Liver (tissue), 9 donors: Measurements from ENCODE around the gene DDIAS. TPM values are rescaled to one million over a fixed set of nuclear protein-coding genes. Genes with fewer than 3 reads are reported as not detected.

Source experiments
- DNase-seq: peaks from one replicate; pipeline ENCODE4 v3.0.0-alpha.2; 2017; ENCODE audit warnings: low spot score
- H3K27ac ChIP-seq, 2 donors: one replicate each; pipeline ENCODE4 v1.7.0; 2013; ENCODE audit warnings: inconsistent platforms in 2 of 2, low read length in 2 of 2, control low read depth in 1 of 2, low read depth in 1 of 2, mild to moderate bottlenecking in 1 of 2
- H3K27me3 ChIP-seq, 4 donors: one replicate each; pipeline versions ENCODE4 v1.6.1 to v1.7.0; 2013; ENCODE audit warnings: low read length in 3 of 4, inconsistent platforms in 1 of 4, mild to moderate bottlenecking in 1 of 4, moderate library complexity in 1 of 4; ENCODE audit not compliant: control insufficient read depth in 4 of 4, insufficient read depth in 4 of 4
- H3K36me3 ChIP-seq, 4 donors: one replicate each; pipeline versions ENCODE4 v1.6.1 to v1.7.0; 2013; ENCODE audit warnings: low read length in 3 of 4, mild to moderate bottlenecking in 3 of 4, low read depth in 1 of 4, moderate library complexity in 1 of 4; ENCODE audit not compliant: control insufficient read depth in 4 of 4, insufficient read depth in 3 of 4
- H3K4me1 ChIP-seq, 4 donors: one replicate each; pipeline versions ENCODE4 v1.6.1 to v1.7.0; 2013; ENCODE audit warnings: low read length in 3 of 4, mild to moderate bottlenecking in 3 of 4, moderate library complexity in 1 of 4; ENCODE audit not compliant: control insufficient read depth in 4 of 4, insufficient read depth in 4 of 4
- H3K4me3 ChIP-seq, 3 donors: one replicate each; pipeline versions ENCODE4 v1.6.1 to v1.7.0; 2013; ENCODE audit warnings: low read length in 3 of 3, control low read depth in 1 of 3, low read depth in 1 of 3, mild to moderate bottlenecking in 1 of 3
- H3K9ac ChIP-seq, 2 donors: one replicate each; pipeline ENCODE4 v1.7.0; 2013; ENCODE audit warnings: low read length in 2 of 2, mild to moderate bottlenecking in 2 of 2, moderate library complexity in 2 of 2, control low read depth in 1 of 2, low read depth in 1 of 2
- H3K9me3 ChIP-seq, 4 donors: one replicate each; pipeline versions ENCODE4 v1.6.1 to v1.7.0; 2013; ENCODE audit warnings: low read length in 3 of 4; ENCODE audit not compliant: control insufficient read depth in 4 of 4
- EGR1 ChIP-seq, 2 donors: IDR thresholded peaks; 2 replicates each; pipeline ENCODE4 v1.6.1; 2016 to 2018; ENCODE audit warnings: antibody characterized with exemption in 2 of 2, low read depth in 2 of 2
- FOXA1 ChIP-seq: IDR thresholded peaks from 2 replicates; pipeline ENCODE4 v1.6.1; 2016; ENCODE audit warnings: antibody characterized with exemption
- FOXA2 ChIP-seq: IDR thresholded peaks from 2 replicates; pipeline ENCODE4 v1.6.1; 2016; ENCODE audit warnings: antibody characterized with exemption
- GABPA ChIP-seq, 2 donors: IDR thresholded peaks in 1 of 2; conservative IDR thresholded peaks in 1 of 2; 2 replicates each; pipeline ENCODE4 v1.6.1; 2016; ENCODE audit warnings: antibody characterized with exemption in 2 of 2, mild to moderate bottlenecking in 1 of 2, moderate library complexity in 1 of 2
- HNF4A ChIP-seq, 2 donors: conservative IDR thresholded peaks; 2 replicates each; pipeline ENCODE4 v1.6.1; 2016; ENCODE audit warnings: antibody characterized with exemption in 2 of 2, mild to moderate bottlenecking in 2 of 2
- HNF4G ChIP-seq: IDR thresholded peaks from 2 replicates; pipeline ENCODE4 v1.6.1; 2016; ENCODE audit warnings: antibody characterized with exemption
- JUND ChIP-seq, 2 donors: IDR thresholded peaks; 2 replicates each; pipeline ENCODE4 v1.6.1; 2016; ENCODE audit warnings: antibody characterized with exemption in 2 of 2
- NR2F2 ChIP-seq: IDR thresholded peaks from 2 replicates; pipeline ENCODE4 v1.6.1; 2016; ENCODE audit warnings: antibody characterized with exemption
- RAD21 ChIP-seq, 2 donors: IDR thresholded peaks; 2 replicates each; pipeline ENCODE4 v1.6.1; 2016; ENCODE audit warnings: antibody characterized with exemption in 2 of 2, mild to moderate bottlenecking in 2 of 2
- RXRA ChIP-seq, 2 donors: IDR thresholded peaks; 2 replicates each; pipeline ENCODE4 v1.6.1; 2017 to 2018; ENCODE audit warnings: antibody characterized with exemption in 2 of 2, mild to moderate bottlenecking in 1 of 2
- SP1 ChIP-seq: IDR thresholded peaks from 2 replicates; pipeline ENCODE4 v1.6.1; 2018; ENCODE audit warnings: antibody characterized with exemption, mild to moderate bottlenecking
- TAF1 ChIP-seq: conservative IDR thresholded peaks from 2 replicates; pipeline ENCODE4 v1.6.1; 2016; ENCODE audit warnings: antibody characterized with exemption, mild to moderate bottlenecking
- YY1 ChIP-seq: IDR thresholded peaks from 2 replicates; pipeline ENCODE4 v1.6.1; 2016; ENCODE audit warnings: antibody characterized with exemption, mild to moderate bottlenecking
- WGBS: extraction: QIAGEN DNeasy Blood & Tissue Kit; methylation state at CpG from one replicate; pipeline ENCODE4 v1.1.7; 2013; 5-methylcytosine and 5-hydroxymethylcytosine counted together
- polyA plus RNA-seq, 2 donors: library from polyadenylated mRNA; stranded (reverse) in 1 of 2; unstranded in 1 of 2; fragments of 200-250 nt in 1 of 2; fragments of >200 nt in 1 of 2; fragmentation: Nextera tagmentation in 1 of 2; extraction: Ambion mirVana in 1 of 2; gene quantifications; one replicate each; pipeline versions ENCODE4 v1.2.1 to v1.2.3, GENCODE V29; 2013 to 2015
- total RNA-seq, 2 donors: library from RNA; depleted of rRNA; stranded (reverse); fragments of >200 nt; gene quantifications; one replicate each; pipeline ENCODE4 v1.2.3, GENCODE V29; 2014
- TF ChIP-seq, protein P1 (sequence below): IDR thresholded peaks from 2 replicates; pipeline ENCODE4 v1.6.1; 2016; ENCODE audit warnings: antibody characterized with exemption, mild to moderate bottlenecking
- TF ChIP-seq, protein P2 (sequence below): IDR thresholded peaks from 2 replicates; pipeline ENCODE4 v1.6.1; 2016; ENCODE audit warnings: antibody characterized with exemption
- TF ChIP-seq, protein P3 (sequence below): fragments of 150-350 bp; IDR thresholded peaks from 2 replicates; pipeline ENCODE4 v1.5.1; 2017; ENCODE audit warnings: improper control_type of control experiment, low read depth, low read length; ENCODE audit not compliant: missing input control
- TF ChIP-seq, protein P4 (sequence below): IDR thresholded peaks from 2 replicates; pipeline ENCODE4 v1.6.1; 2016; ENCODE audit warnings: antibody characterized with exemption
- TF ChIP-seq, protein P5 (sequence below): IDR thresholded peaks from 2 replicates; pipeline ENCODE4 v1.6.1; 2016; ENCODE audit warnings: antibody characterized with exemption
- donor health status: healthy.
- donor health status: healthy.
- donor health status: healthy.
- donor health status: healthy.
- donor health status: healthy.

The DDIAS gene
- total and polyA plus RNA-seq, 4 donors: 0.25 to 8.4 (median 0.47) TPM

DNA sequence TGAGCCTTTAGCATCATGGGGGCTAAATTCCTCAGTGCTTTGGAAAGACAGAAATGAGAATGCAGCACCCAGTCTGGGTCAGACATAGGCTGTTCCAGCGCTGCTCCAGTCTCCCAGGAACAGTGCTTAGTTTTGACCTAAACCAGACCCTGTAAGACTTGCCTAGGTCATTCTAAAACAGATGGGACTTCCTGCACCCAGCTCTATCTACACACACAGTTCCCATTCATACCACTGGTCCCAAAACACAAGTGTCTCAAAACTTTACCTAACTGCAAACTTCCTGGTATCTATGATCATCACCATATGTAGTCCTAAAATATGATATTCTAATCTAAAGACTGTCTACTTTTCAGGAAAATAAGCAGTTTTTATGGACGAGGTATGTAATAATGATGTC lies 39.2 kb upstream of the DDIAS start:
- WGBS: 87% methylated on average over 2 of the region's 2 CpGs
- Histone ChIP-seq H3K4me1 (peaks cover 1 to 6% (median 4%) of the 10 kb centered on the region in 4 donors), H3K4me3 (no peak overlapping the region), H3K27me3 (no peaks in the 10 kb centered on the region), H3K36me3 (no peaks in the 10 kb centered on the region), H3K9ac (no peak overlapping the region), H3K9me3 (no peaks in the 10 kb centered on the region), H3K27ac (no peak overlapping the region)
- TF ChIP-seq, protein P1, sequence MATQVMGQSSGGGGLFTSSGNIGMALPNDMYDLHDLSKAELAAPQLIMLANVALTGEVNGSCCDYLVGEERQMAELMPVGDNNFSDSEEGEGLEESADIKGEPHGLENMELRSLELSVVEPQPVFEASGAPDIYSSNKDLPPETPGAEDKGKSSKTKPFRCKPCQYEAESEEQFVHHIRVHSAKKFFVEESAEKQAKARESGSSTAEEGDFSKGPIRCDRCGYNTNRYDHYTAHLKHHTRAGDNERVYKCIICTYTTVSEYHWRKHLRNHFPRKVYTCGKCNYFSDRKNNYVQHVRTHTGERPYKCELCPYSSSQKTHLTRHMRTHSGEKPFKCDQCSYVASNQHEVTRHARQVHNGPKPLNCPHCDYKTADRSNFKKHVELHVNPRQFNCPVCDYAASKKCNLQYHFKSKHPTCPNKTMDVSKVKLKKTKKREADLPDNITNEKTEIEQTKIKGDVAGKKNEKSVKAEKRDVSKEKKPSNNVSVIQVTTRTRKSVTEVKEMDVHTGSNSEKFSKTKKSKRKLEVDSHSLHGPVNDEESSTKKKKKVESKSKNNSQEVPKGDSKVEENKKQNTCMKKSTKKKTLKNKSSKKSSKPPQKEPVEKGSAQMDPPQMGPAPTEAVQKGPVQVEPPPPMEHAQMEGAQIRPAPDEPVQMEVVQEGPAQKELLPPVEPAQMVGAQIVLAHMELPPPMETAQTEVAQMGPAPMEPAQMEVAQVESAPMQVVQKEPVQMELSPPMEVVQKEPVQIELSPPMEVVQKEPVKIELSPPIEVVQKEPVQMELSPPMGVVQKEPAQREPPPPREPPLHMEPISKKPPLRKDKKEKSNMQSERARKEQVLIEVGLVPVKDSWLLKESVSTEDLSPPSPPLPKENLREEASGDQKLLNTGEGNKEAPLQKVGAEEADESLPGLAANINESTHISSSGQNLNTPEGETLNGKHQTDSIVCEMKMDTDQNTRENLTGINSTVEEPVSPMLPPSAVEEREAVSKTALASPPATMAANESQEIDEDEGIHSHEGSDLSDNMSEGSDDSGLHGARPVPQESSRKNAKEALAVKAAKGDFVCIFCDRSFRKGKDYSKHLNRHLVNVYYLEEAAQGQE: no peak
- no peak for TF ChIP-seq HNF4G
- TF ChIP-seq RXRA (IDR thresholded peaks at IDR 0.05): no peak
- TF ChIP-seq TAF1: no peak
- TF ChIP-seq RAD21 (IDR thresholded peaks at IDR 0.05): no peak
- TF ChIP-seq, protein P2, sequence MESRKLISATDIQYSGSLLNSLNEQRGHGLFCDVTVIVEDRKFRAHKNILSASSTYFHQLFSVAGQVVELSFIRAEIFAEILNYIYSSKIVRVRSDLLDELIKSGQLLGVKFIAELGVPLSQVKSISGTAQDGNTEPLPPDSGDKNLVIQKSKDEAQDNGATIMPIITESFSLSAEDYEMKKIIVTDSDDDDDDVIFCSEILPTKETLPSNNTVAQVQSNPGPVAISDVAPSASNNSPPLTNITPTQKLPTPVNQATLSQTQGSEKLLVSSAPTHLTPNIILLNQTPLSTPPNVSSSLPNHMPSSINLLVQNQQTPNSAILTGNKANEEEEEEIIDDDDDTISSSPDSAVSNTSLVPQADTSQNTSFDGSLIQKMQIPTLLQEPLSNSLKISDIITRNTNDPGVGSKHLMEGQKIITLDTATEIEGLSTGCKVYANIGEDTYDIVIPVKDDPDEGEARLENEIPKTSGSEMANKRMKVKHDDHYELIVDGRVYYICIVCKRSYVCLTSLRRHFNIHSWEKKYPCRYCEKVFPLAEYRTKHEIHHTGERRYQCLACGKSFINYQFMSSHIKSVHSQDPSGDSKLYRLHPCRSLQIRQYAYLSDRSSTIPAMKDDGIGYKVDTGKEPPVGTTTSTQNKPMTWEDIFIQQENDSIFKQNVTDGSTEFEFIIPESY: no peak
- no peak for TF ChIP-seq GABPA (IDR thresholded peaks at IDR 0.05 in 1 of 2, conservative IDR thresholded peaks at IDR 0.05 in 1 of 2)
- TF ChIP-seq, protein P3, sequence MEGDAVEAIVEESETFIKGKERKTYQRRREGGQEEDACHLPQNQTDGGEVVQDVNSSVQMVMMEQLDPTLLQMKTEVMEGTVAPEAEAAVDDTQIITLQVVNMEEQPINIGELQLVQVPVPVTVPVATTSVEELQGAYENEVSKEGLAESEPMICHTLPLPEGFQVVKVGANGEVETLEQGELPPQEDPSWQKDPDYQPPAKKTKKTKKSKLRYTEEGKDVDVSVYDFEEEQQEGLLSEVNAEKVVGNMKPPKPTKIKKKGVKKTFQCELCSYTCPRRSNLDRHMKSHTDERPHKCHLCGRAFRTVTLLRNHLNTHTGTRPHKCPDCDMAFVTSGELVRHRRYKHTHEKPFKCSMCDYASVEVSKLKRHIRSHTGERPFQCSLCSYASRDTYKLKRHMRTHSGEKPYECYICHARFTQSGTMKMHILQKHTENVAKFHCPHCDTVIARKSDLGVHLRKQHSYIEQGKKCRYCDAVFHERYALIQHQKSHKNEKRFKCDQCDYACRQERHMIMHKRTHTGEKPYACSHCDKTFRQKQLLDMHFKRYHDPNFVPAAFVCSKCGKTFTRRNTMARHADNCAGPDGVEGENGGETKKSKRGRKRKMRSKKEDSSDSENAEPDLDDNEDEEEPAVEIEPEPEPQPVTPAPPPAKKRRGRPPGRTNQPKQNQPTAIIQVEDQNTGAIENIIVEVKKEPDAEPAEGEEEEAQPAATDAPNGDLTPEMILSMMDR: no peak
- TF ChIP-seq, protein P4, sequence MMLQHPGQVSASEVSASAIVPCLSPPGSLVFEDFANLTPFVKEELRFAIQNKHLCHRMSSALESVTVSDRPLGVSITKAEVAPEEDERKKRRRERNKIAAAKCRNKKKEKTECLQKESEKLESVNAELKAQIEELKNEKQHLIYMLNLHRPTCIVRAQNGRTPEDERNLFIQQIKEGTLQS: no peak
- no peak for TF ChIP-seq JUND (IDR thresholded peaks at IDR 0.05)
- no peak for TF ChIP-seq HNF4A (conservative IDR thresholded peaks at IDR 0.05)
- TF ChIP-seq EGR1 (IDR thresholded peaks at IDR 0.05; ENCODE audit: low read depth in 2 of 2): no peak
- no peak for TF ChIP-seq SP1
- no peak for TF ChIP-seq FOXA1
- TF ChIP-seq NR2F2: no peak
- TF ChIP-seq, protein P5, sequence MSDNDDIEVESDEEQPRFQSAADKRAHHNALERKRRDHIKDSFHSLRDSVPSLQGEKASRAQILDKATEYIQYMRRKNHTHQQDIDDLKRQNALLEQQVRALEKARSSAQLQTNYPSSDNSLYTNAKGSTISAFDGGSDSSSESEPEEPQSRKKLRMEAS: no peak
- no peak for TF ChIP-seq FOXA2
- no peak for TF ChIP-seq YY1
- no peak for DNase-seq
